GM12874 (cell line): Measurements from ENCODE around the gene C1S.
A peak's percentile ranks its signal among the peaks of the same experiment; 100 is the strongest.

ENCODE experiments used
- CTCF ChIP-seq: IDR thresholded peaks from 2 replicates; pipeline ENCODE4 v1.5.1; 2011; ENCODE audit warnings: low read depth, mild to moderate bottlenecking, control low read depth, low read length, moderate library complexity; ENCODE audit not compliant: insufficient read depth

Gene C1S

GRCh38 chr12:7060353-7060954 lies at the start of gene C1S:
Gene C1S, plus strand, starts transcription at chr12:7060718. Its CDS starts 1,195 bp downstream, at chr12:7061913.
- no peak for TF ChIP-seq CTCF

GRCh38 chr12:7012024-7012607 lies 48.4 kb upstream of the C1S start:
- no peak for TF ChIP-seq CTCF

GRCh38 chr12:7013101-7013500 lies 47.4 kb upstream of the C1S start:
- TF ChIP-seq CTCF = no peak

- no peak for TF ChIP-seq CTCF
Measured at GRCh38 chr12:7015555-7016370, 44.8 kb upstream of the C1S start.

- no peak for TF ChIP-seq CTCF
Measured at GRCh38 chr12:7016958-7017571, 43.5 kb upstream of the C1S start.

- no peak for TF ChIP-seq CTCF
Measured at GRCh38 chr12:7017870-7018349, 42.6 kb upstream of the C1S start.

- peak; percentile 91 for TF ChIP-seq CTCF
Measured at GRCh38 chr12:7018350-7019042, 42.0 kb upstream of the C1S start, which contains the start of gene LPCAT3. Gene LPCAT3, minus strand, starts transcription at chr12:7018476. Its CDS starts 52 bp downstream, at chr12:7018424.
